ENCODE measurements around the gene SNTB2.

SNTB2 gene

DNA sequence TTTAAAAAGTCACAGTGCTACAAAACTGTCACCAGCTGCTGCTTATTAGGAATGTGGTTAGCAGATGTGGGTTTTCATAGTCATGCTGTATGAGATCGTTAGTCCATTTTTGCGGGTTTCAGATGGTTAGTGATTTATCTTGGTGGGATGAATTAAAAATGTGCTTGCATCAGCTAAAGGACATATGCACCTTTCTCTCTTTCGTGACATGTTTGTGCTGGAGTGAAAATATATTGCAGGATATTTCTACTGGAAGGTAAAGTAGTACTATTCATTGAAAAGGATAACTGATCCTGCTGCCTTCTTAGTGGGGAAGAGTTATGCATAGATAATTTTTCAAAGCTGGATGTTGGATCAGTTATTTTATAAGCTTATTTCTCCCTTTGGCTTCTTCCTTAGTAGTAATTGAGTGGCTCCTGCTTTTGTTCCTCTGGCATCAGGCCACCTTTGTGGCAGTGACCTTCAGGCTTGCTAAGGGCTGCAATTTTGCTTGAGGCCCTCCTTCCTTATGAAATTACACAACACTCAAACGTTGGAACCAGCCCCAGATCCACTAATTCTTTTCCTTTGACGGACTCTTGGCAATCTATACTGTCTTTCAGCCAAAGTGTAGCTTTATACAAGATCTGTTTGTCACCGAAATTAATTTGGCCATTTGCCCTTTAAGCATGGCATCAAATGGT lies 7.5 kb upstream of the SNTB2 start:
- H3K36me3 ChIP-seq (ENCODE audit: control insufficient read depth in 5 of 5, insufficient read depth in 5 of 5, low read length in 5 of 5): no peaks in the 10 kb centered on the region
- no peaks in the 10 kb centered on the region for H3K27me3 ChIP-seq (ENCODE audit: control insufficient read depth in 5 of 5, insufficient read depth in 4 of 5, low read length in 5 of 5)
- H3K4me1 ChIP-seq (ENCODE audit: control insufficient read depth in 5 of 5, insufficient read depth in 5 of 5, low read length in 5 of 5): peaks cover 12 to 43% (median 37%) of the 10 kb centered on the region in 5 donors
- no peaks in the 10 kb centered on the region for H3K9me3 ChIP-seq (ENCODE audit: control insufficient read depth in 5 of 5, low read length in 5 of 5)
- H3K4me3 ChIP-seq (ENCODE audit: low read depth in 1 of 5, low read length in 5 of 5): peak overlapping the region in 1 of 5 donors; percentile 17
- peak overlapping the region; percentile 88 for H3K27ac ChIP-seq (ENCODE audit: low read depth, low read length)
- peak overlapping the region in 1 of 5 donors; percentile 60 for H3K9ac ChIP-seq (ENCODE audit: low read length in 5 of 5)

DNA sequence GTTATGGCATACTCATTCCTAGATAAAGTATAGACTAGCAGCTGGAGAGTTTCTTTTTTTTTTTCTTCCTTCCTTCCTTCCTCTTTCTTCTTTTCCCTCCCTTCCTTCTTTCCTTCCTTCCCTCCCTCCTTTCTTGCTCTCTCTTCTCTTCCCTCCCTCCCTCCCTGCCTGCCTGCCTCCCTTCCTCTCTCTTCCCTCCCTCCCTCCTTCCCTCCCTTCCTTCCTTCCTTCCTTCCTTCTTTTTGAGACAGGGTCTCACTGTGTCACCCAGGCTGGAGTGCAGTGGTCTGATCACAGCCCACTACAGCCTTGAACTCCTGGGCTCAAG lies 7.0 kb upstream of the SNTB2 start:
- Histone ChIP-seq H3K4me1 (ENCODE audit: control insufficient read depth in 5 of 5, insufficient read depth in 5 of 5, low read length in 5 of 5) (peaks cover 12 to 43% (median 37%) of the 10 kb centered on the region in 5 donors), H3K4me3 (ENCODE audit: low read depth in 1 of 5, low read length in 5 of 5) (no peak overlapping the region), H3K9ac (ENCODE audit: low read length in 5 of 5) (no peak overlapping the region), H3K36me3 (ENCODE audit: control insufficient read depth in 5 of 5, insufficient read depth in 5 of 5, low read length in 5 of 5) (no peaks in the 10 kb centered on the region), H3K27me3 (ENCODE audit: control insufficient read depth in 5 of 5, insufficient read depth in 4 of 5, low read length in 5 of 5) (no peaks in the 10 kb centered on the region), H3K9me3 (ENCODE audit: control insufficient read depth in 5 of 5, low read length in 5 of 5) (no peaks in the 10 kb centered on the region), H3K27ac (ENCODE audit: low read depth, low read length) (peak overlapping the region; percentile 88)

DNA sequence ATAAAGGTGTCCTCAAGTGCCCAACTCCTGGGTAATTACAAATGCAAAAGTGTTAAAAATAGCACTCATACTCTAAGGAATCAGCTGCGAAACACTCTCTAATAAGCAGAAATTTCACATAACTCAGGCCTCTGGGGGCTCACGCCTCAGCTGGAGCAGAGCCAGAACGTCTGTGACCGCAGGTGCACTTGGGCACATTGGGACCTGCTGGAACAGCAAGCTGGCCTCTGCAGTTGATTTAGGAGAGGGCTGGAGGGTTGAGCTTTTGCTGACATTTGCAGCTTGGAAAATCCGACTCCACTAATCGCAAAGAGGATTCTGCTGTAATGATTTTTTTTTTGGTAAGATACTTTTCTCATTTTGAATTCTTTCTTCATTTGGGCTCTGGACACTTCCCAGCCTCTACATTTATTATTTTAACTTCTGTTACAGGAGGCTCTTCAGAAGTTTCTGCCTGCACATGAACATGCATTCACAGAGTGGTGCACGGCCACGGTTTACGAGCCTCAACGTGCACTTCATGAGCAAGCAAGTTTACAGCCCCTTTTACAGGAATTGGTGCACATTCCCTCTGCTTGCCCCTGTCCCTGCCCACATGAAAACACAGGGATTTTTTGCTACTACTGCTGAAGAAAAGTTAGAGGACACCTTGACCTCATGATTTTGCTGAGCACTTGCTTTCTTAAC lies 4.1 kb upstream of the SNTB2 start:
- peak overlapping the region in 2 of 5 donors; percentile 17 to 44 for H3K4me3 ChIP-seq (ENCODE audit: low read depth in 1 of 5, low read length in 5 of 5)
- H3K36me3 ChIP-seq (ENCODE audit: control insufficient read depth in 5 of 5, insufficient read depth in 5 of 5, low read length in 5 of 5): no peaks in the 10 kb centered on the region
- H3K9ac ChIP-seq (ENCODE audit: low read length in 5 of 5): peak overlapping the region in 1 of 5 donors; percentile 70
- H3K27me3 ChIP-seq (ENCODE audit: control insufficient read depth in 5 of 5, insufficient read depth in 4 of 5, low read length in 5 of 5): no peaks in the 10 kb centered on the region
- no peaks in the 10 kb centered on the region for H3K9me3 ChIP-seq (ENCODE audit: control insufficient read depth in 5 of 5, low read length in 5 of 5)
- peaks cover 12 to 49% (median 39%) of the 10 kb centered on the region in 5 donors for H3K4me1 ChIP-seq (ENCODE audit: control insufficient read depth in 5 of 5, insufficient read depth in 5 of 5, low read length in 5 of 5)
- H3K27ac ChIP-seq (ENCODE audit: low read depth, low read length): peak overlapping the region; percentile 77

DNA sequence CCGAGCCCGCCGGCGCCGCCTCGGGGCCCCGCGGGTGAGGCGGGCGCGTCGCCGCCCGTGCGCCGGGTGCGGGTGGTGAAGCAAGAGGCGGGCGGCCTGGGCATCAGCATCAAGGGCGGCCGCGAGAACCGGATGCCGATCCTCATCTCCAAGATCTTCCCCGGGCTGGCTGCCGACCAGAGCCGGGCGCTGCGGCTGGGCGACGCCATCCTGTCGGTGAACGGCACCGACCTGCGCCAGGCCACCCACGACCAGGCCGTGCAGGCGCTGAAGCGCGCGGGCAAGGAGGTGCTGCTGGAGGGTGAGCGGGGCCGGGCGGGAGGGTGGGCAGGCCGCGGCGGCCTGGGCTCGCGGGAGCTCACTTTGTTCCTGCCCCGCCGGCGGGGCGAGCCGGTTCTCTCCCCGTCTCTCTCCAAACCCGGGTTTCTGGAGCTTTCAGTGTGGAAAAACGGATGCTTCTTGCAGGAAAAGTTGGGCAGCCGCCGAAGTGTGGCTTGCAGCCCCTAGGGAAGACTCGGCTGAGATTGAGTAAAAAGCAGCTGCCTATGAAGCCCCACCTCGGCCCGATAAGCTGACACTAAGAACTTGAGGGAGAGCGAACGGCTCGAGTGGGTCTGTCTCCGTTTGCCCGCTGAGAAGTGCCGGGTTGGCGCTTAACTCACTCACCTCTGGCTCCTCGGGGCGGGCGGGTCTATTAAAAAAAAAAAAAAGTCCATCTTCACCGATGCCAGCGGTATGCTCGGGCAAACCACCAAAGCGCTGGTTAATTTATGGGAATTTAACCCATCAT lies 677 bp downstream of the SNTB2 start:
- H3K27me3 ChIP-seq (ENCODE audit: control insufficient read depth in 5 of 5, insufficient read depth in 4 of 5, low read length in 5 of 5): no peaks in the 10 kb centered on the region
- no peaks in the 10 kb centered on the region for H3K9me3 ChIP-seq (ENCODE audit: control insufficient read depth in 5 of 5, low read length in 5 of 5)
- peak overlapping the region; percentile 85 for H3K27ac ChIP-seq (ENCODE audit: low read depth, low read length)
- H3K4me3 ChIP-seq (ENCODE audit: low read depth in 1 of 5, low read length in 5 of 5): peak overlapping the region; percentile 75 to 94 (median 80)
- H3K4me1 ChIP-seq (ENCODE audit: control insufficient read depth in 5 of 5, insufficient read depth in 5 of 5, low read length in 5 of 5): peaks cover 6 to 64% (median 56%) of the 10 kb centered on the region in 5 donors
- H3K9ac ChIP-seq (ENCODE audit: low read length in 5 of 5): peak overlapping the region; percentile 3 to 98 (median 85)
- H3K36me3 ChIP-seq (ENCODE audit: control insufficient read depth in 5 of 5, insufficient read depth in 5 of 5, low read length in 5 of 5): no peaks in the 10 kb centered on the region

DNA sequence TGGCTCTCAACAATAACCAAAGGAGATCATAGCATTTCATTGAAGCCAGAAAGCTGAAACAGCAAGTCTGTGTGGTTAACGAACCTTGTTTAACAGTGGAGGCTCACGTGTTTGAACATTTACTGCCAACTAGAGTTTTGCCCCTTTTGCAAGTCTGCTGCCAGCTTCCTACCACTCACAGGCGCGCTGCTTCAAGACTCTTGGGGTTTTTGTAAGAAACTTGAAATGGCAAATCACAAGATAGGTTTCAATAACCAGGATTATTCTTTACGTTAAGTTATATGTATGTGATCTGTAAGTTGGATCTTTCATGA lies 1.2 kb downstream of the SNTB2 start:
- H3K27ac ChIP-seq (ENCODE audit: low read depth, low read length): peak overlapping the region; percentile 85
- H3K4me1 ChIP-seq (ENCODE audit: control insufficient read depth in 5 of 5, insufficient read depth in 5 of 5, low read length in 5 of 5): peaks cover 3 to 59% (median 51%) of the 10 kb centered on the region in 5 donors

DNA sequence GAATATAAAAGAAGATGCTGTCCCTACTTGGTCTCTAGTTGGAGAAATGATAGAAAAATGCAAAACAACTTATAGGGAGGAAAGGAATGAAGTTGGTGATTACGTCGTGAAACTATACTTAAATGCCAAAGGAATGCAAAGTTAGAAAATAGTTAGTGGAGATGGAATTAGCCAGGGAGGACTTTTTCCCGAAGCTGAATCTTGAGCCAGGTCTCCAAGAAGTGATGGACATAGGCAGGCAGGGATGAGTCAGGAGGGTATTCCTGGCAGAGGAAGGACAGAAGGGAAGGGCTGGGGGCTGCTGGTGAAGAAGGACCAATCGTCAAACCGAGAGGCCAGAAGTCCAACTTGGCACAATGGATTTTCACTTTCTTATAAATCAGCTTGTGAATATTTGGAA lies 1.8 kb downstream of the SNTB2 start:
- Histone ChIP-seq H3K4me3 (ENCODE audit: low read depth in 1 of 5, low read length in 5 of 5) (peak overlapping the region; percentile 75 to 94 (median 80)), H3K9ac (ENCODE audit: low read length in 5 of 5) (peak overlapping the region; percentile 3 to 98 (median 85)), H3K9me3 (ENCODE audit: control insufficient read depth in 5 of 5, low read length in 5 of 5) (no peaks in the 10 kb centered on the region), H3K27me3 (ENCODE audit: control insufficient read depth in 5 of 5, insufficient read depth in 4 of 5, low read length in 5 of 5) (no peaks in the 10 kb centered on the region), H3K4me1 (ENCODE audit: control insufficient read depth in 5 of 5, insufficient read depth in 5 of 5, low read length in 5 of 5) (peaks cover under 1 to 55% (median 48%) of the 10 kb centered on the region in 5 donors), H3K36me3 (ENCODE audit: control insufficient read depth in 5 of 5, insufficient read depth in 5 of 5, low read length in 5 of 5) (no peaks in the 10 kb centered on the region), H3K27ac (ENCODE audit: low read depth, low read length) (peak overlapping the region; percentile 85)

More for the DNA sequence above, 1.2 kb downstream of the SNTB2 start:
- H3K9ac ChIP-seq (ENCODE audit: low read length in 5 of 5): peak overlapping the region; percentile 3 to 98 (median 85)
- peak overlapping the region; percentile 75 to 94 (median 80) for H3K4me3 ChIP-seq (ENCODE audit: low read depth in 1 of 5, low read length in 5 of 5)
- H3K9me3 ChIP-seq (ENCODE audit: control insufficient read depth in 5 of 5, low read length in 5 of 5): no peaks in the 10 kb centered on the region
- H3K36me3 ChIP-seq (ENCODE audit: control insufficient read depth in 5 of 5, insufficient read depth in 5 of 5, low read length in 5 of 5): no peaks in the 10 kb centered on the region
- no peaks in the 10 kb centered on the region for H3K27me3 ChIP-seq (ENCODE audit: control insufficient read depth in 5 of 5, insufficient read depth in 4 of 5, low read length in 5 of 5)

DNA sequence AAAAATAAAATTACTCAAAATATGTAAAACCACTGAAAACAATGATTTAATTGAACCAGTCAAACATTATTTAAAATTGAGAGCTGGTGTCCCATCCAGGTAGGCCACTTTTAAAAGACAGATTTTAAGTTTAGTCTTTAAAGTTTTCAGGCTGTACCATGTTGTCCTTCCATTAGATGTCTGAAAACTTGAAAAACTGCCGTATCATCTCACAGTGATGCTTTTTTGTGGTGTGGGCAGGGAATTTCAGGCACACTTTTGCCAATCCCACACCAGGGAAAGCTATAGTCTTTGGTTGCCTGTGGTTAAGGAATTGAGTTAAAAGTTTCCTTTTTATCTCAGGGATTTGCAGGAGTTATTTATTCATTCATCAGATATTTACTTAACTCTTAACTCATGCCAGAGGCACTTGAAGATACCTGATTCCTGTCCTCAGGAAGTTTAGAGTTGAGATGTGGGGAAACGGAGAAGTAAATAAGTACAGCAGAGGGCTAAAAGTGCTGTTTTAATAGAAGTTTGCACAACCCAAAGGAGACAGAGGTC lies 3.2 kb downstream of the SNTB2 start:
- no peaks in the 10 kb centered on the region for H3K36me3 ChIP-seq (ENCODE audit: control insufficient read depth in 5 of 5, insufficient read depth in 5 of 5, low read length in 5 of 5)
- H3K27me3 ChIP-seq (ENCODE audit: control insufficient read depth in 5 of 5, insufficient read depth in 4 of 5, low read length in 5 of 5): no peaks in the 10 kb centered on the region
- peak overlapping the region; percentile 85 for H3K27ac ChIP-seq (ENCODE audit: low read depth, low read length)
- no peaks in the 10 kb centered on the region for H3K9me3 ChIP-seq (ENCODE audit: control insufficient read depth in 5 of 5, low read length in 5 of 5)
- peaks cover 0 to 59% (median 54%) of the 10 kb centered on the region in 5 donors for H3K4me1 ChIP-seq (ENCODE audit: control insufficient read depth in 5 of 5, insufficient read depth in 5 of 5, low read length in 5 of 5)
- peak overlapping the region in 1 of 5 donors; percentile 63 for H3K9ac ChIP-seq (ENCODE audit: low read length in 5 of 5)
- peak overlapping the region in 2 of 5 donors; percentile 22 to 75 for H3K4me3 ChIP-seq (ENCODE audit: low read depth in 1 of 5, low read length in 5 of 5)

DNA sequence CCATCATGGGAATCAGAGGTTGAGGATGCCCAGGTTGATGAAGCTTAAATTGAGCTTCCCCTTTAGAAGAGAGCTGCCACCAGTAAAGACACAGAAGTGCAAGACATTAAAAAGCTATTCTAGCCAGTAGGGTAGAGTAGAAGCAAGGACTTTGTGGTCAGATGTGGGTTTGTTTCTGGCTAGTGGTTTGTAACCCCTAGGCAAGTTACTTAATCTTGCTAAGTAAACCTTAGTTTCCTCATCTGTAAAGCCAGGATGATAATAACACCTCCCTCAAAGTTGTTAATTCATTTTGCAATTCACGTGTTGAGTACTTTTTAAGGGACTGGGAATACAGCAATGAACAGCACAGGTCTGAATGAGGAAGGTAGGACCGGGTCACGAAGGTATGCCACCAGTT lies 3.6 kb downstream of the SNTB2 start:
- Histone ChIP-seq H3K36me3 (ENCODE audit: control insufficient read depth in 5 of 5, insufficient read depth in 5 of 5, low read length in 5 of 5) (no peaks in the 10 kb centered on the region), H3K4me3 (ENCODE audit: low read depth in 1 of 5, low read length in 5 of 5) (peak overlapping the region in 1 of 5 donors; percentile 36), H3K27ac (ENCODE audit: low read depth, low read length) (peak overlapping the region; percentile 85), H3K9ac (ENCODE audit: low read length in 5 of 5) (peak overlapping the region in 1 of 5 donors; percentile 63), H3K27me3 (ENCODE audit: control insufficient read depth in 5 of 5, insufficient read depth in 4 of 5, low read length in 5 of 5) (no peaks in the 10 kb centered on the region), H3K9me3 (ENCODE audit: control insufficient read depth in 5 of 5, low read length in 5 of 5) (no peaks in the 10 kb centered on the region), H3K4me1 (ENCODE audit: control insufficient read depth in 5 of 5, insufficient read depth in 5 of 5, low read length in 5 of 5) (peaks cover 0 to 64% (median 59%) of the 10 kb centered on the region in 5 donors)

DNA sequence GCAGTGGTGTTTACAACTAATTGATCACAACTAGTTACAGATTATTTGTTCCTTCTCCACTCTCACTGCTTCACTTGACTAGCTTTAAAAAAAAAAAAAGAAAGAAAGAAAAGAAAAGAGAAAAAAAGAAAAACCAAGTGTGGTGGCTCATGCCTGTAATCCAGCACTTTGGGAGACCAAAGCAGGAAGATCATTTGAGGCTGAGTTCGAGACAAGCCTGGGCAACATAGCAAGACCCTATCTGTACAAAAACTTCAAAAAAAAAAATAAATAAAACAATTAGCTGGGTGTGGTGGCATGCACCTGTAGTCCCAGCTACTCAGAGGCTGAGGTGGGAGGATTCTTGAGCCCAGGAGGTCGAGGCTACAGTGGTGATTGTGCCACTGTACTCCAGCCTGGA lies 4.2 kb downstream of the SNTB2 start:
- no peaks in the 10 kb centered on the region for H3K27me3 ChIP-seq (ENCODE audit: control insufficient read depth in 5 of 5, insufficient read depth in 4 of 5, low read length in 5 of 5)
- H3K27ac ChIP-seq (ENCODE audit: low read depth, low read length): peak overlapping the region; percentile 85
- H3K4me1 ChIP-seq (ENCODE audit: control insufficient read depth in 5 of 5, insufficient read depth in 5 of 5, low read length in 5 of 5): peaks cover 0 to 66% (median 61%) of the 10 kb centered on the region in 5 donors
- no peaks in the 10 kb centered on the region for H3K36me3 ChIP-seq (ENCODE audit: control insufficient read depth in 5 of 5, insufficient read depth in 5 of 5, low read length in 5 of 5)
- no peaks in the 10 kb centered on the region for H3K9me3 ChIP-seq (ENCODE audit: control insufficient read depth in 5 of 5, low read length in 5 of 5)
- no peak overlapping the region for H3K9ac ChIP-seq (ENCODE audit: low read length in 5 of 5)
- H3K4me3 ChIP-seq (ENCODE audit: low read depth in 1 of 5, low read length in 5 of 5): no peak overlapping the region
